Measurements from ENCODE around the gene DDX19B. TPM values are rescaled to one million over a fixed set of nuclear protein-coding genes. Genes with fewer than 3 reads are reported as not detected.

DDX19B gene
- total RNA-seq, 1 donor from 2014 or later = 41.0 TPM

- Histone ChIP-seq H3K4me2 (no peak overlapping the region), H3K4me3 (no peak overlapping the region), H3F3A (ENCODE audit: low read depth) (peaks cover 46% of the 10 kb centered on the region), H4K20me1 (ENCODE audit: low read depth) (peaks cover 37% of the 10 kb centered on the region), H3K4me1 (peaks cover 6% of the 10 kb centered on the region), H2AFZ (replicated peaks) (no peak overlapping the region), H3K36me3 (no peaks in the 10 kb centered on the region), H3K27ac (no peak overlapping the region), H3K27me3 (no peaks in the 10 kb centered on the region), H3K9ac (no peak overlapping the region), H3K9me3 (ENCODE audit: low read depth) (no peaks in the 10 kb centered on the region), H3K79me2 (ENCODE audit: low read depth) (peaks cover 19% of the 10 kb centered on the region)
- H3K36me3 Mint-ChIP-seq = peaks cover 27% of the 10 kb centered on the region
- H3K27ac Mint-ChIP-seq = no peak overlapping the region
- no peaks in the 10 kb centered on the region for H3K9me3 Mint-ChIP-seq
- no peak for DNase-seq (ENCODE audit: low spot score)
- H3K4me3 Mint-ChIP-seq = no peak overlapping the region
- TF ChIP-seq CTCF (IDR thresholded peaks at IDR 0.05) (no peak), EZH2phosphoT487 (IDR thresholded peaks at IDR 0.05) (no peak), EZH2 (IDR thresholded peaks at IDR 0.05) (no peak)
- peaks cover 5% of the 10 kb centered on the region for H3K27me3 Mint-ChIP-seq (ENCODE audit: insufficient read depth, low read depth)
- H3K4me1 Mint-ChIP-seq = peaks cover 7% of the 10 kb centered on the region
Observed at GRCh38 chr16:70254180-70254964, 44.6 kb upstream of the DDX19B start.

DNA sequence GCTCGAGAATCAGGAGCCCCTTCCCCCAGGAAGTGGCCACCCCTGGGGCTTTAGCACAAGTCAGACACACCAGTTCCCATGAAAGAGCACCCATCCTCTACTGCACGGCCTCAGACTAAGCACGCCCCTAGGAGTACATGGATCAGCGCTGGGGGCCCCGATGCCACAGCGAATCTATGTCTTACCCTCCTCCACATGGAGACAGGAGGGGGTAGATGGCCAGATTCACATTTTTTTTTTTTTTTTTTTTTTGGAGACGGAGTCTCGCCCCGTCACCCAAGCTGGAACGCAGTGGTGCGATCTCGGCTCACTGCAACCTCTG is 44.1 kb upstream of the DDX19B start:
- H3K4me2 ChIP-seq = no peak overlapping the region
- no peak overlapping the region for H3K27ac ChIP-seq
- no peak overlapping the region for H3K4me3 Mint-ChIP-seq
- no peak for DNase-seq (ENCODE audit: low spot score)
- H3K9me3 ChIP-seq (ENCODE audit: low read depth) = no peaks in the 10 kb centered on the region
- H2AFZ ChIP-seq (replicated peaks) = no peak overlapping the region
- H3K79me2 ChIP-seq (ENCODE audit: low read depth) = peaks cover 14% of the 10 kb centered on the region
- H3K4me3 ChIP-seq = no peak overlapping the region
- H3K36me3 ChIP-seq = no peaks in the 10 kb centered on the region
- no peaks in the 10 kb centered on the region for H3K27me3 ChIP-seq
- H3K9me3 Mint-ChIP-seq = no peaks in the 10 kb centered on the region
- H3F3A ChIP-seq (ENCODE audit: low read depth) = peaks cover 46% of the 10 kb centered on the region
- peaks cover 31% of the 10 kb centered on the region for H4K20me1 ChIP-seq (ENCODE audit: low read depth)
- H3K4me1 Mint-ChIP-seq = peaks cover 4% of the 10 kb centered on the region
- H3K4me1 ChIP-seq = peaks cover 4% of the 10 kb centered on the region
- peaks cover 5% of the 10 kb centered on the region for H3K27me3 Mint-ChIP-seq (ENCODE audit: insufficient read depth, low read depth)
- no peak overlapping the region for H3K9ac ChIP-seq
- peaks cover 25% of the 10 kb centered on the region for H3K36me3 Mint-ChIP-seq
- TF ChIP-seq CTCF (IDR thresholded peaks at IDR 0.05) (no peak), EZH2phosphoT487 (IDR thresholded peaks at IDR 0.05) (no peak), EZH2 (IDR thresholded peaks at IDR 0.05) (no peak)
- H3K27ac Mint-ChIP-seq = no peak overlapping the region

DNA sequence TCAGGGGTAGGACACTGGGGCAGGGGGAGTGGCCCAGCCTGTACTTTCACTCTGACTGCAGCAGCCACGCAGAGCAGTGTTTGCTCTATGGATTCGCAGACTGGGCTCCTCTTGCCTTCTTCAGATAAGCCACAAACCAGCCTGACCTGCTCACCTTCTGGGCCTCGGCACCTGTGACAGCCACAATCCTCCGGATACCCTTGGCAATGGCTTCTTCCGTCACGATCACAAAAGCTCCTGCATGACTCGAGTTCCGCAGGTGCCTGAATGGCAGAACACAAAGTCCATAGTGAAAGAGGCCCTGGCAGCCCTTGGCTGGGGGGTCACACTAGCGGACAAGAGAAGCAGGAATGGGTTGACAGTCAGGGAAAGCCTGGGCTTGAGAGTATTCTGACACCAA is 43.4 kb upstream of the DDX19B start:
- H3K9ac ChIP-seq = no peak overlapping the region
- no peak overlapping the region for H3K27ac Mint-ChIP-seq
- no peaks in the 10 kb centered on the region for H3K4me1 ChIP-seq
- no peak overlapping the region for H3K27ac ChIP-seq
- peaks cover 7% of the 10 kb centered on the region for H3K79me2 ChIP-seq (ENCODE audit: low read depth)
- H3K4me3 ChIP-seq = no peak overlapping the region
- no peak overlapping the region for H2AFZ ChIP-seq (replicated peaks)
- H3K4me1 Mint-ChIP-seq = no peaks in the 10 kb centered on the region
- H3K9me3 ChIP-seq (ENCODE audit: low read depth) = no peaks in the 10 kb centered on the region
- peaks cover 28% of the 10 kb centered on the region for H3K36me3 Mint-ChIP-seq
- H3F3A ChIP-seq (ENCODE audit: low read depth) = peaks cover 46% of the 10 kb centered on the region
- no peak for DNase-seq (ENCODE audit: low spot score)
- H3K4me2 ChIP-seq = no peak overlapping the region
- no peaks in the 10 kb centered on the region for H3K9me3 Mint-ChIP-seq
- H3K36me3 ChIP-seq = no peaks in the 10 kb centered on the region
- H3K4me3 Mint-ChIP-seq = no peak overlapping the region
- TF ChIP-seq EZH2phosphoT487 (IDR thresholded peaks at IDR 0.05) = no peak
- no peak for TF ChIP-seq CTCF (IDR thresholded peaks at IDR 0.05)
- TF ChIP-seq EZH2 (IDR thresholded peaks at IDR 0.05) = no peak
- H3K27me3 ChIP-seq = no peaks in the 10 kb centered on the region
- H3K27me3 Mint-ChIP-seq (ENCODE audit: insufficient read depth, low read depth) = peaks cover 5% of the 10 kb centered on the region
- H4K20me1 ChIP-seq (ENCODE audit: low read depth) = peaks cover 25% of the 10 kb centered on the region

Data from neural progenitor cell (in vitro differentiated cells).